HL-60/S4 treated with phorbol 12-myristate 13-acetate at 8.2 ng/mL for 4 days and 3 days (cell line): ENCODE measurements around the gene TMUB2.

Experiments used
- in situ Hi-C: fragments of 300-500 bp; cut with MboI; formaldehyde crosslinking; loops from 2 replicates; pipeline ENCODE4 v1.15.0; 2022; ENCODE audit warnings: low sequenced_read_pairs

TMUB2 gene

GRCh38 chr17:44200478-44201155 lies 13.8 kb downstream of the TMUB2 start:
- in situ Hi-C loops, result loop anchor here (25.0 kb wide), 1 partner anchor 312 kb away; the partner anchor contains the start of gene GPATCH8

- in situ Hi-C loops, result loop anchor here (25.0 kb wide), 1 partner anchor 310 kb away; the partner anchor contains the start of gene GPATCH8
Measured at GRCh38 chr17:44202756-44203155, 16.0 kb downstream of the TMUB2 start.

GRCh38 chr17:44203731-44204440 lies 17.1 kb downstream of the TMUB2 start:
- in situ Hi-C loops, result loop anchor here (25.0 kb wide), 1 partner anchor 308 kb away; the partner anchor contains the start of gene GPATCH8

GRCh38 chr17:44204441-44204882 lies 17.7 kb downstream of the TMUB2 start:
- in situ Hi-C loops, result loop anchor here (25.0 kb wide), 1 partner anchor 308 kb away; the partner anchor contains the start of gene GPATCH8

GRCh38 chr17:44205962-44206824 lies 19.4 kb downstream of the TMUB2 start:
- in situ Hi-C loops, result loop anchor here (25.0 kb wide), 1 partner anchor 306 kb away; the partner anchor contains the start of gene GPATCH8

GRCh38 chr17:44206825-44207155 lies 20.0 kb downstream of the TMUB2 start:
- in situ Hi-C loops, result loop anchor here (25.0 kb wide), 1 partner anchor 306 kb away; the partner anchor contains the start of gene GPATCH8

GRCh38 chr17:44207319-44207718 lies 20.5 kb downstream of the TMUB2 start:
- in situ Hi-C loops, result loop anchor here (25.0 kb wide), 1 partner anchor 305 kb away; the partner anchor contains the start of gene GPATCH8

- in situ Hi-C loops, result loop anchor here (25.0 kb wide), 1 partner anchor 305 kb away; the partner anchor contains the start of gene GPATCH8
Measured at GRCh38 chr17:44207743-44208142, 21.0 kb downstream of the TMUB2 start.

GRCh38 chr17:44209786-44210341 lies 23.1 kb downstream of the TMUB2 start:
- in situ Hi-C loops, result loop anchor here (25.0 kb wide), 1 partner anchor 302 kb away; the partner anchor contains the start of gene GPATCH8

- in situ Hi-C loops, result loop anchor here (25.0 kb wide), 1 partner anchor 302 kb away; the partner anchor contains the start of gene GPATCH8
Measured at GRCh38 chr17:44210342-44211192, 23.8 kb downstream of the TMUB2 start.

GRCh38 chr17:44211281-44212265 lies 24.8 kb downstream of the TMUB2 start:
- in situ Hi-C loops, result loop anchor here (25.0 kb wide), 1 partner anchor 301 kb away; the partner anchor contains the start of gene GPATCH8

GRCh38 chr17:44212507-44213402 lies 26.0 kb downstream of the TMUB2 start:
- in situ Hi-C loops, result loop anchor here (25.0 kb wide), 1 partner anchor 300 kb away; the partner anchor contains the start of gene GPATCH8

GRCh38 chr17:44213403-44214229 lies 26.8 kb downstream of the TMUB2 start:
- in situ Hi-C loops, result loop anchor here (25.0 kb wide), 1 partner anchor 299 kb away; the partner anchor contains the start of gene GPATCH8

- in situ Hi-C loops, result loop anchor here (25.0 kb wide), 1 partner anchor 298 kb away; the partner anchor contains the start of gene GPATCH8
Measured at GRCh38 chr17:44214230-44214494, 27.4 kb downstream of the TMUB2 start.

- in situ Hi-C loops, result loop anchor here (25.0 kb wide), 1 partner anchor 297 kb away; the partner anchor contains the start of gene GPATCH8
Measured at GRCh38 chr17:44214896-44215295, 28.1 kb downstream of the TMUB2 start.

- in situ Hi-C loops, result loop anchor here (25.0 kb wide), 1 partner anchor 296 kb away; the partner anchor contains the start of gene GPATCH8
Measured at GRCh38 chr17:44216173-44216572, 29.4 kb downstream of the TMUB2 start.
